GM21515 (cell line): ENCODE data around the gene MAEL.
A peak's percentile ranks its signal among the peaks of the same experiment; 100 is the strongest.
"Not testable (repeated sequence)": the region's sequence is repeated elsewhere in the genome, so short reads cannot be mapped to it uniquely, and the experiment has no call there.

Experiments
- ATAC-seq: cut with Tn5 transposase; IDR thresholded peaks from one replicate; pipeline ENCODE4 v1.9.1; 2021; ENCODE audit not compliant: unreplicated experiment

The MAEL gene

GRCh38 chr1:166977951-166978350 is 11.1 kb upstream of the MAEL start:
- ATAC-seq: no peak

DNA sequence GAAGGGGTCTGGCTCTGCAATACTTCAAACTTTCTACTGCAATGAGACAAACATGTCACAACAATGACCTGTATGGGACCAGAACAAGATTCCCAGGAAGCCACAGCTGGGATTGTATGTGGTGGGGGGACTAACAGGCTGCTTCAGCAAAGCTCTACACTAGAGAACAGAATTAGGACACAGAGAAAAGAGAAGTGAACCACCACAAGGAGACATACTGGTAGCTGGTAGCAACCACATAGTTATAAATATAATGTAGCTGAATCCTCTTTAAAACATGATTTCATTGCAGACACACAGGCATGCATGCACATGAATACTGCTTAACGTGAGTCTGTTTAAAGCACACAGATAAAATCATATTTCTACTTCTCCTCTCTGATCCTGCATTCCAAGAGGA is 10.3 kb upstream of the MAEL start:
- no peak for ATAC-seq

DNA sequence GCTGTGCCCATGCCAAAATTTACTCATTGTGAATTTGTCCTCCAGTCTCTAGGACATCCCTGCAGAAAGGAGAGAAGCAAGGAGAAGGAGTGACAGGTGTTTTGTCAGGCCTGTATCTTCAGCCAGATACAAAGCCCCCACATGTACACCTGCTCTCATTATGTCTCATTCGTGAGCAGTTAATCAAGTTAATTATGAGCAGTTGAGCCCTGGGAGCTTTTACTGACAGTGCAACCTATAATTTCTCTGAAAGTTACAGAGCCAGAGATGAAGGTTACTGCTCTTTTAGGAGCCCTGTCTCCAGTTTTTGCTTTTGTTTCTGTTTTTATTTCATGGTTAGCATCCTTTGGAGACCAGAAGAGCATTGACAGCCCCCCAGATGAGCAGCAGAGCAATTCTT is 8.7 kb upstream of the MAEL start:
- ATAC-seq: no peak

DNA sequence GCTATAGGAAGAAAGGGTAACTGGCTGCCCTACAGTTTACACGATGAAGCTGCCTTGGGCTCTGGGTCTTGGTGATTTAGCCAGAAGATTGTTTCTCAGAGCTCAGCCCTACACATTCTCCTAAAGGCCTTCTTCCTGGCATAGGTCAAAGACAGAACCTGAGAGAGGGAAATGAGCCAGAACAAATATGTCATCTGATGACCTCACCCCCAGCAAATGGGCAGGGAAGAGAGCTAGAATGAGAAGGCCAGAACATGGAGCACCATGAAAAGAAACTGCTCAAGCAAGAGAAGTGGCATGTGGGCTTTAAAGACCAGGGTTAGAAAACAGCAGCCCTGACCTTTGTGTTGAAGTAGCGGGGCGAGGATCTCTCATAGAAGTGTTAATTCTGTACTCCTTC is 8.3 kb upstream of the MAEL start:
- ATAC-seq: no peak

DNA sequence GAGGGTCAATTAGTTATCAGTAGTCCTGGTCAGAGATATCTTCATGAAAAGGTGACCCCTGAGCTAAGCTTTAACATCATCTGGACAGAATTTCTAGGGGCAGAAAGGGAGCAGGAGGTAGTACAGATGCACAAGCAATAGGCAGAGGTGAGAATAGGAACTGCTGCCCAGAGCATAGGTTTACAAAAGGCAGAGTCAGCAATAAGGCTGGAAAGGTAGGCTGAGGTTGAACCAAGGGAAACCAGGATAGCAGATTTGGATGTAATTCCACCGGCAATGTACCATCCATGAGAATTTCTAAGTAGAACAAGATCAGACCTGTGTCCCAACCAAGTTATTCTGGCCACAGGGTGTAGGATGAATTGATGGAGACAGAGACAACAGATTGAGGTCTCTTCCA is 7.5 kb upstream of the MAEL start:
- no peak for ATAC-seq

DNA sequence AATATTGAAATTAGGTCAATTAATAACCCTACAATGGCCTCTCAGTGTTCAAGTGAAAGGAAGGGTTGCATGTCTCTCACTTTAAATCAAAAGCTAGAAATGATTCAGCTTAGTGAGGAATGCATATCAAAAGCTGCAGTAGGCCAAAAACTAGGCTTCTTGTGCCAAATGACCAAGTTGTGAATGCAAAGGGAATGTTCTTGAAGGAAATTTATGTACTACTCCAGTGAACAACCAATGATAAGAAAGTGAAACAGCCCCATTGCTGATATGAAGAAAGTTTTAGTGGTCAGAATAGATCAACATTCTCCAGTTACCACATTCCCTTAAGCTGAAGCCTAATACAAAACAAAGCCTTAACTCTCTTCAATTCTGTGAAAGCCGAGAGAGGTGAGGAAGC is 10.0 kb downstream of the MAEL start:
- ATAC-seq: no peak

DNA sequence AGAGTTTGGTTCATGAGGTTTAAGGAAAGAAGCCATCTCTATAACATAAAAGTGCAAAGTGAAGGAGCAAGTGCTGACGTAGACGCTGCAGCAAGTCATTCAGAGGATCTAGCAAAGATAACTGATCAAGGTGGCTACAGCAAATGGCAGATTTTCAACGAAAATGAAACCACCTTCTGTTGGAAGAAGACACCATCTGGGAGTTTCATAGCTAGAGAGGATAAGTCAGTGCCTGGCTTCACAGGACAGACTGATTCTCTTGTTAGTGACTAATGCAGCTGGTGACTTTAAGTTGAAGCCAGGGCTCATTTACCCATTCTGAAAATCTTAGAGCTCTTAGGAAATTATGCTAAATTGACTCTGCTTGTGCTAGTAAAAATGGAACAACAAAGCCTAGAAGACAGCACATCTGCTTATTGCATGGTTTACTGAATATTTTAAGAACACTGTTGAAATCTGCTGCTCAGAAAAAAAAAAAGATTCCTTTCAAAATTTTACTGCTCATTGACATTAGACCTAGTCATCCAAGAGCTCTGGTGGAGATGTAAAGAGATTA is 10.5 kb downstream of the MAEL start:
- ATAC-seq: no peak

GRCh38 chr1:167000546-167000945 is 11.5 kb downstream of the MAEL start:
- no peak for ATAC-seq

DNA sequence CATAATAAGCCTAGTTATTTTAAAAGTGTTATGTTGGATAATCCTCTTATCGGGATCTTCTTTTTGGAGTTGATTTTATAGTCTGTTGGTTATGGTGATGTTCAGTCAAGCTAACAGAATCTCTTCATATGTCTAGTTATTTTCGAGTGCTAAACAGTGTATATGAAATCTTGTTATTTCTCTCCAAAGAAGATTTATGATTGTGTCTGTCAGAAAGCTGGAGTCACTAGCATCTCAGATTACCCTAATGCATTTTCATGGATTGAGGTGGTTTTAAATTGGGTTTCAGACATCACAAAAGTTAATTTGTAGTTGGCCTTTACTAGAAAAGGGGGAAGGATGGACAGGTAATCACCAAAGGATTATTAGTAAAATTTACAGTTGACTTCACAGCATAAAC is 13.3 kb downstream of the MAEL start:
- ATAC-seq: no peak

- ATAC-seq: no peak
Measured at GRCh38 chr1:167003711-167004110, 14.6 kb downstream of the MAEL start.

- ATAC-seq: no peak
Measured at GRCh38 chr1:167011560-167012191, 22.6 kb downstream of the MAEL start.

DNA sequence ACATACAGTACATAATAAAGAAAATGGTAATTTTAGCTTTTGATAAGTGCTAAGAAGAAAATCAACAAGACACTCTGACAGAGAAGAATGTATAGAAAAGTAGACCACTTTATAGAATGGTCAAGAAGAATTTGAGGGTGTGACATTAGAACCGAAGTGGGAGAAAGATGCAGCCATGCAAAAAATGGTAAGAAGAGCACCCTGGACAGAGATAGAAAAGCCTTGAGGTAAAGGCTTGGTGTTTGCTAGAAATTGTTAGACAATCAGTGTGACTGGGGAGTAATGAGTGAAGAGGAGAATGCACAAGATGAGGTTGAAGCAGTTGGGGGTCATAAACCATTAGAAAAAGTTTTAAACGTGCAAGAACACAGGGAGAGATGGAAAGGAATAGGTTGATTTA is 23.5 kb downstream of the MAEL start:
- ATAC-seq: no peak

DNA sequence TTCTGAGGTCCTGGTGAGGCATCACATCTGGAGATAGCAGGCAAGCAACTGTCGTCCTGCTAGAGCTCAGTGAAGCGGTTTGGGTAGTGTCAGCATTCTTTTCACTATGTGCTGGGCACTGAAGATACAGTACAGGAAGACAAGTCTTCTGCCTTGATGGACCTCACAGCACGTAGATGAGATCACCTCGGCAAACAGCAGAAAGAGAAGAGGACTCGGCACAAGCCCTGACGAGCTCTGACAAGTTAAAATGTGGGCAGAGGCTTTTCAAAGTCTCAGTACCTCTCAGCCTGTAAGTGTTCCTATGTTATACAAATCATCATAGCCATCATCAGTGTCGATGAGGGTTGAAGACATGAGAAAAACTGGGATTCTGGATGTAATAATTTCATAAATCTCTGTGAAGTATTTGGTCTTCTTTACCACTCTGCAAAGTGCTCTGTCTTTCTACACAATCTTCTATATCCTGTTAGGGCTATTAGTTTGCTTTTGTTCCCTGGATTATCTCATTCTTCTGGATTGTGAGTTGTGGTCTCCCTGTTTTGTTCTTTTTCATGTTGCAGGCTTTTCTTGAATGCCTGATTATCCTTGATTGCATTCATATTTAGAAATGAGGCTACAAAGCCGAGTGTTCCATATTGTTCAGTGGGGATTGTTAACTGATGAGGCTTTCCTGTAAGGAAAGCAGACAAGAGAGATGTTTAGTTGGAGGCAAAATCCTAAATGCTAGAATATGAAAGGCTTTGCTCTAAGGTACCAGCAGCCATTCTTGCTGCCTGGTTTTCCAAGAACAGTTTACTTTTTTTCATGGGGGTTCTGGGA is 24.2 kb downstream of the MAEL start:
- no peak for ATAC-seq

DNA sequence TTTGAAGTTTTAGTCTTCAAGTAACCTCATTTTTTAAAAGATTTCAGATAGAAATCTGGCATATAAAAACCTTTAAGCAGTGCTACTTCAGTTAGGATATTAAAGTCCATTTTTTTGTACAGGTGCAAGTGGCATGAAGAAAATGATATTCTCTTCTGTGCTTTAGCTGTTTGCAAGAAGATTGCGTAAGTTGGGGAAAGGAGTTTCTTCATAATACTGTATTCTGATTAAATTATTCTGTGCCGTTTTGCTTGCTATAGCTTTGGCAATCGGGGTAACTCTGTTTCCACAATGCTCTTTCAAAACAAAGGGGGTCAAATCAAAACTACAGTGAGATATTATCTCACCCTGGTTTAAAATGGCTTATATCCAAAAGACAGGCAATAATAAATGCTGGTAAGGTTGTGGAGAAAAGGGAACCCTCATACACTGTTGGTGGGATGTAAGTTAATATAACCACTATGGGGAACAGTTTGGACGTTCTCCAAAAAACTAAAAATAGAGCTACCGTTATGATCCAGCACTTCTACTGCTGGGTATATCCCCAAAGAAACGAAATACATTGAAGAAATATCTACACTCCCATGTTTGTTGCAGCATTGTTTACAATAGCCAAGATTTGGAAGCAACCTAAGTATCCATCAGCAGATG is 27.1 kb downstream of the MAEL start:
- no peak for ATAC-seq

GRCh38 chr1:167022384-167022783 is 33.3 kb downstream of the MAEL start:
- no peak for ATAC-seq

GRCh38 chr1:167029553-167029952 is 40.5 kb downstream of the MAEL start:
- ATAC-seq: not testable (repeated sequence)

DNA sequence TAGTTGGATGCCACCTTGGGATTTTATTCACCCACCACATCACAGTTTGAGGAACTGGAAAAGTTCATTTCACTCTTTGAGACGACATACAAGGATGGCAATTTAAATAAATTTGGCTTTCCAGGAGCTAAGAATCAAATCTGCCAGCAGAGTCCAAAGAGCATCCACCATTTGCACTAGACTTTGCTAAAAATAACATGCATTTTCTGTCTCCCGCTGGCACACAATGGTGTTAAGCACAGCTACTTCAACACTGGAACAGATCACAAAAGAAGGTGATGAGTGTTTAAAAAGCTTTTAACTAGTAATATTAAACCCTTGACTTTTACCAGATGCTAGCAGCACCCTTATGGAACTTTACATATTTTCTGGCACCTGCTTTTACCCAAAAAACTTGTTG is 44.6 kb downstream of the MAEL start:
- no peak for ATAC-seq

- ATAC-seq: peak; percentile 98
Measured at GRCh38 chr1:167043752-167044488, 54.8 kb downstream of the MAEL start.

GRCh38 chr1:167051907-167052306 is 62.8 kb downstream of the MAEL start:
- ATAC-seq: no peak

- no peak for ATAC-seq
Measured at GRCh38 chr1:167052389-167052788, 63.3 kb downstream of the MAEL start.

DNA sequence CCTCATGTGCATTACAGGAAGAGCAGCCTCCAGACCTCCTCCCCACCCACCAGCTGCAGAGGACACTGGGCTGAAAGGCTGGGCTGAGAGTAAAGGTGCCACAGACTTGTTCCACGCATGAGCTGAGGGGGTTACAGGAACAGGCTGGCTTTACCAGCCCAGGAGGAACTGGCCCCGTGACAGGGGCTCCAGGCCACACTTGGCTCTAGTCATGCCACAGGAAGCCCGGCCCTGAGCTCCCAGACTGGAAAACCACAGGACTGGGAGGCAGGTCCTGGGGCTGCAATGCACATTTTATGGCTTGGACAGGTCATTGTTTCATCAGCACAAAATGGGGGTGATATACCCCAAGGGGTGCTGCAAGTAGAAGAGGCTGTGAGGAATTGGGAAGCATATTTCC is 65.5 kb downstream of the MAEL start:
- ATAC-seq: no peak
